Neuronal stem cell (in vitro differentiated cells): ENCODE data around the gene GTF2H1.

ENCODE experiments used
- DNase-seq: peaks from one replicate; pipeline ENCODE4 v3.0.0-alpha.2; 2013; ENCODE audit warnings: low spot score
- H2AFZ ChIP-seq: one replicate; pipeline ENCODE4 v1.6.1; 2013; ENCODE audit warnings: mild to moderate bottlenecking, low read length, inconsistent platforms
- H2AK5ac ChIP-seq: 2 replicates; pipeline ENCODE4 v1.6.1; 2013; ENCODE audit warnings: low read depth, mild to moderate bottlenecking, inconsistent platforms, low read length, moderate library complexity, mixed read lengths
- H2BK120ac ChIP-seq: 2 replicates; pipeline ENCODE4 v1.6.1; 2013; ENCODE audit warnings: low read depth, mild to moderate bottlenecking, inconsistent platforms, low read length, moderate library complexity, mixed read lengths
- H2BK12ac ChIP-seq: one replicate; pipeline ENCODE4 v1.6.1; 2013; ENCODE audit warnings: low read length, inconsistent platforms
- H2BK15ac ChIP-seq: 2 replicates; pipeline ENCODE4 v1.6.1; 2013; ENCODE audit warnings: mild to moderate bottlenecking, low read length, inconsistent platforms, mixed read lengths
- H2BK5ac ChIP-seq: one replicate; pipeline ENCODE4 v1.6.1; 2013; ENCODE audit warnings: inconsistent platforms, mild to moderate bottlenecking, low read length, moderate library complexity
- H3K14ac ChIP-seq: one replicate; pipeline ENCODE4 v1.6.1; 2013; ENCODE audit warnings: low read length, inconsistent platforms
- H3K18ac ChIP-seq: 2 replicates; pipeline ENCODE4 v1.6.1; 2013; ENCODE audit warnings: low read length, inconsistent platforms
- H3K23ac ChIP-seq: 2 replicates; pipeline ENCODE4 v1.6.1; 2013; ENCODE audit warnings: low read depth, mild to moderate bottlenecking, mixed read lengths, low read length, inconsistent platforms; ENCODE audit not compliant: poor library complexity
- H3K27ac ChIP-seq: replicated peaks from 3 replicates; pipeline ENCODE4 v1.5.1; 2013; ENCODE audit warnings: low read length, inconsistent platforms
- H3K27me3 ChIP-seq, 3 experiments: 2 replicates each; pipeline ENCODE4 v1.6.1; 2013; ENCODE audit warnings: low read length in 3 of 3, mild to moderate bottlenecking in 2 of 3, inconsistent platforms in 1 of 3, low read depth in 1 of 3, mixed read lengths in 1 of 3, moderate library complexity in 1 of 3; ENCODE audit not compliant: control insufficient read depth in 3 of 3, insufficient read depth in 3 of 3
- H3K36me3 ChIP-seq, 2 donors: replicated peaks in 1 of 2; 2 replicates each; pipeline ENCODE4 v1.6.1; 2013; ENCODE audit warnings: low read length in 2 of 2; ENCODE audit not compliant: control insufficient read depth in 2 of 2, insufficient read depth in 2 of 2
- H3K4ac ChIP-seq: 2 replicates; pipeline ENCODE4 v1.6.1; 2013; ENCODE audit warnings: inconsistent platforms, mild to moderate bottlenecking, low read length, moderate library complexity
- H3K4me1 ChIP-seq, 2 donors: 1 replicate in 1 of 2; 2 replicates in 1 of 2; pipeline ENCODE4 v1.6.1; 2013; ENCODE audit warnings: low read length in 2 of 2, low read depth in 1 of 2; ENCODE audit not compliant: control insufficient read depth in 2 of 2, insufficient read depth in 1 of 2
- H3K4me2 ChIP-seq: one replicate; pipeline ENCODE4 v1.6.1; 2013; ENCODE audit warnings: mild to moderate bottlenecking, low read length, inconsistent platforms; ENCODE audit not compliant: insufficient read depth, poor library complexity, severe bottlenecking
- H3K4me3 ChIP-seq, 2 donors: 2 replicates each; pipeline ENCODE4 v1.5.1; 2013; ENCODE audit warnings: low read length in 2 of 2, mild to moderate bottlenecking in 2 of 2, inconsistent platforms in 1 of 2, moderate library complexity in 1 of 2
- H3K79me1 ChIP-seq: one replicate; pipeline ENCODE4 v1.6.1; 2013; ENCODE audit warnings: low read depth, mild to moderate bottlenecking, inconsistent platforms, low read length, moderate library complexity
- H3K9ac ChIP-seq: one replicate; pipeline ENCODE4 v1.6.1; 2013; ENCODE audit warnings: mild to moderate bottlenecking, low read depth, low read length, inconsistent platforms; ENCODE audit not compliant: poor library complexity
- H3K9me3 ChIP-seq, 2 donors: replicated peaks in 1 of 2; 2 replicates each; pipeline versions ENCODE3 to v1.6.1; 2013; ENCODE audit warnings: low read length in 2 of 2, mild to moderate bottlenecking in 2 of 2, inconsistent platforms in 1 of 2, low read depth in 1 of 2, mixed read lengths in 1 of 2, moderate library complexity in 1 of 2; ENCODE audit not compliant: control insufficient read depth in 2 of 2, insufficient read depth in 1 of 2
- H4K8ac ChIP-seq: one replicate; pipeline ENCODE4 v1.6.1; 2013; ENCODE audit warnings: low read depth, mild to moderate bottlenecking, inconsistent platforms, low read length, moderate library complexity
- H4K91ac ChIP-seq: one replicate; pipeline ENCODE4 v1.6.1; 2013; ENCODE audit warnings: low read length, low read depth, mild to moderate bottlenecking, inconsistent platforms; ENCODE audit not compliant: poor library complexity
- WGBS, 2 donors: extraction: QIAGEN DNeasy Blood & Tissue Kit; methylation state at CpG; one replicate each; pipeline ENCODE4 v1.1.7; 2013; ENCODE audit warnings: missing lambda C conversion rate in 2 of 2, mixed read lengths in 1 of 2; ENCODE audit not compliant: insufficient read length in 2 of 2, insufficient replicate concordance in 1 of 2; ENCODE audit errors: extremely low coverage in 2 of 2; 5-methylcytosine and 5-hydroxymethylcytosine counted together

Gene GTF2H1

GRCh38 chr11:18371279-18371678 lies 48.9 kb downstream of the GTF2H1 start:
- H3K18ac ChIP-seq: no peak overlapping the region
- no peak overlapping the region for H3K23ac ChIP-seq
- no peaks in the 10 kb centered on the region for H3K4me1 ChIP-seq
- H3K4me3 ChIP-seq: no peak overlapping the region
- no peak overlapping the region for H4K91ac ChIP-seq
- no peak overlapping the region for H2BK12ac ChIP-seq
- H2AFZ ChIP-seq: no peak overlapping the region
- H2BK15ac ChIP-seq: no peak overlapping the region
- H4K8ac ChIP-seq: no peak overlapping the region
- no CpG with 5 or more reads among the region's 2 CpGs for WGBS, 2 donors
- no peaks in the 10 kb centered on the region for H3K79me1 ChIP-seq
- H2BK5ac ChIP-seq: no peak overlapping the region
- no peaks in the 10 kb centered on the region for H3K9me3 ChIP-seq
- no peaks in the 10 kb centered on the region for H3K27me3 ChIP-seq
- H2BK120ac ChIP-seq: no peak overlapping the region
- no peak for DNase-seq
- peaks cover 0 to 14% of the 10 kb centered on the region in 2 donors for H3K36me3 ChIP-seq
- H3K4me2 ChIP-seq: no peak overlapping the region
- H3K14ac ChIP-seq: no peak overlapping the region
- no peak overlapping the region for H3K27ac ChIP-seq
- no peak overlapping the region for H3K9ac ChIP-seq
- no peak overlapping the region for H2AK5ac ChIP-seq
- no peak overlapping the region for H3K4ac ChIP-seq

- no peaks in the 10 kb centered on the region for H3K79me1 ChIP-seq
- H3K4me1 ChIP-seq: no peaks in the 10 kb centered on the region
- H2BK5ac ChIP-seq: no peak overlapping the region
- H4K8ac ChIP-seq: no peak overlapping the region
- no peak overlapping the region for H3K4ac ChIP-seq
- WGBS, 2 donors: no CpG with 5 or more reads among the region's 2 CpGs
- DNase-seq: no peak
- H2BK12ac ChIP-seq: no peak overlapping the region
- no peak overlapping the region for H2BK120ac ChIP-seq
- H2AFZ ChIP-seq: no peak overlapping the region
- H3K9me3 ChIP-seq: no peaks in the 10 kb centered on the region
- H3K27ac ChIP-seq: no peak overlapping the region
- H3K14ac ChIP-seq: no peak overlapping the region
- peaks cover 0 to 4% of the 10 kb centered on the region in 2 donors for H3K36me3 ChIP-seq
- no peak overlapping the region for H2BK15ac ChIP-seq
- H3K27me3 ChIP-seq: no peaks in the 10 kb centered on the region
- no peak overlapping the region for H2AK5ac ChIP-seq
- no peak overlapping the region for H3K23ac ChIP-seq
- no peak overlapping the region for H4K91ac ChIP-seq
- no peak overlapping the region for H3K4me2 ChIP-seq
- no peak overlapping the region for H3K18ac ChIP-seq
- H3K9ac ChIP-seq: no peak overlapping the region
- no peak overlapping the region for H3K4me3 ChIP-seq
These were observed 49.8 kb downstream of the GTF2H1 start for GRCh38 chr11:18372201-18372600.

GRCh38 chr11:18374956-18375355 lies 52.6 kb downstream of the GTF2H1 start:
- no peak for DNase-seq
- Histone ChIP-seq H4K8ac (no peak overlapping the region), H3K9me3 (no peaks in the 10 kb centered on the region), H3K79me1 (no peaks in the 10 kb centered on the region), H3K18ac (no peak overlapping the region), H3K23ac (no peak overlapping the region), H2BK5ac (no peak overlapping the region), H3K9ac (no peak overlapping the region), H3K4ac (no peak overlapping the region), H2AFZ (peak overlapping the region; percentile 22), H4K91ac (no peak overlapping the region), H3K27me3 (no peaks in the 10 kb centered on the region), H3K4me1 (no peaks in the 10 kb centered on the region), H2BK120ac (no peak overlapping the region), H3K27ac (no peak overlapping the region), H2AK5ac (no peak overlapping the region), H2BK15ac (no peak overlapping the region), H2BK12ac (no peak overlapping the region), H3K4me2 (no peak overlapping the region), H3K4me3 (no peak overlapping the region), H3K14ac (no peak overlapping the region), H3K36me3 (no peaks in the 10 kb centered on the region)
- no CpG with 5 or more reads among the region's 2 CpGs for WGBS, 2 donors

GRCh38 chr11:18375941-18376340 lies 53.6 kb downstream of the GTF2H1 start:
- no peaks in the 10 kb centered on the region for H3K36me3 ChIP-seq
- no peak overlapping the region for H2BK15ac ChIP-seq
- no peak overlapping the region for H3K27ac ChIP-seq
- no peaks in the 10 kb centered on the region for H3K4me1 ChIP-seq
- H3K79me1 ChIP-seq: no peaks in the 10 kb centered on the region
- no peak for DNase-seq
- no CpG with 5 or more reads among the region's 1 CpG for WGBS, 2 donors
- no peak overlapping the region for H2BK120ac ChIP-seq
- no peak overlapping the region for H3K14ac ChIP-seq
- no peak overlapping the region for H2AK5ac ChIP-seq
- no peak overlapping the region for H2BK12ac ChIP-seq
- H3K4me2 ChIP-seq: no peak overlapping the region
- H4K91ac ChIP-seq: no peak overlapping the region
- H2AFZ ChIP-seq: peak overlapping the region; percentile 65
- H3K4me3 ChIP-seq: no peak overlapping the region
- H3K9me3 ChIP-seq: no peaks in the 10 kb centered on the region
- no peak overlapping the region for H3K4ac ChIP-seq
- H3K18ac ChIP-seq: no peak overlapping the region
- H3K9ac ChIP-seq: no peak overlapping the region
- H2BK5ac ChIP-seq: no peak overlapping the region
- no peak overlapping the region for H4K8ac ChIP-seq
- H3K27me3 ChIP-seq: no peaks in the 10 kb centered on the region
- no peak overlapping the region for H3K23ac ChIP-seq
